Central memory CD4-positive, alpha-beta T cell (primary cell): ENCODE data around the gene GPR62.

ENCODE experiments used
- DNase-seq: peaks from one replicate; pipeline ENCODE4 v3.0.0; 2022

Gene GPR62

GRCh38 chr3:51938780-51939425 lies 16.3 kb upstream of the GPR62 start:
- no peak for DNase-seq

- no peak for DNase-seq
Measured at GRCh38 chr3:51940648-51941462, 14.3 kb upstream of the GPR62 start.

- no peak for DNase-seq
Measured at GRCh38 chr3:51941463-51941797, 13.8 kb upstream of the GPR62 start.

- DNase-seq: peak; percentile 100
Measured at GRCh38 chr3:51941798-51942602, 13.2 kb upstream of the GPR62 start, which contains the start of the genes PARP3 and RRP9. TSS of gene PARP3 (plus strand) at chr3:51942363. CDS start at chr3:51943356, 993 bp downstream. TSS of gene RRP9 (minus strand) at chr3:51941904. CDS start at chr3:51941867, 37 bp downstream.

GRCh38 chr3:51942603-51943450 lies 12.4 kb upstream of the GPR62 start:
- DNase-seq: peak; percentile 48

GRCh38 chr3:51943451-51944391 lies 11.5 kb upstream of the GPR62 start:
- DNase-seq: no peak

- no peak for DNase-seq
Measured at GRCh38 chr3:51944451-51945021, 10.6 kb upstream of the GPR62 start.

- DNase-seq: no peak
Measured at GRCh38 chr3:51945031-51945840, 9.9 kb upstream of the GPR62 start.

GRCh38 chr3:51945926-51946705 lies 9.1 kb upstream of the GPR62 start:
- DNase-seq: no peak

GRCh38 chr3:51946796-51947195 lies 8.4 kb upstream of the GPR62 start:
- DNase-seq: no peak

- no peak for DNase-seq
Measured at GRCh38 chr3:51947215-51947900, 7.8 kb upstream of the GPR62 start.

- no peak for DNase-seq
Measured at GRCh38 chr3:51948016-51948580, 7.1 kb upstream of the GPR62 start.

GRCh38 chr3:51949121-51949520 lies 6.1 kb upstream of the GPR62 start:
- DNase-seq: no peak

- DNase-seq: no peak
Measured at GRCh38 chr3:51950899-51951298, 4.3 kb upstream of the GPR62 start.

GRCh38 chr3:51953445-51953844 lies 1.7 kb upstream of the GPR62 start:
- no peak for DNase-seq

- DNase-seq: no peak
Measured at GRCh38 chr3:51954105-51954504, 1.1 kb upstream of the GPR62 start.

GRCh38 chr3:51954713-51955112 lies 468 bp upstream of the GPR62 start:
- no peak for DNase-seq
